Nucleus accumbens (tissue), 56 donors: ENCODE measurements around the gene SGCB.

Experiments
- DNase-seq, 56 donors: peaks; one replicate each; lab custom pipeline; 2025; lab: John Stamatoyannopoulos, UW

Gene SGCB

DNA sequence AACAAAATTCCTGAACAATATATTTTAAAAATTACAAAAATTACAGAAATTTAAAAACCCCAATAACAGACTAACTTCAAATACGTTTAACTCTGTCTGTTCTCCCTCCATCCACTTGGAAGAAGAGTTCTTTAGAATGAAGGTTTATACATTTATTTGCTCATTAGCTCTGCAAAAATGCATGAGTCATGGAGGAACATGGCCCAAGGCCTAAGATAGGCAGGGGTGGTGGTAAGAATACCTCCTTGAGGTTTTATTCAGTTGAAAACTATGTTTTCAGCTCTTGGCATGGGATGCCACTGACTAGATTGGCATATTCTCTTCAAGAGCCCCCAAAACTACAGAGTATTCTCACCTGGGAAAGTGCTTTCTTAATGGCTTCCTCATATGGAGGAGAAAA is 9.1 kb downstream of the SGCB start:
- DNase-seq: no peak

DNA sequence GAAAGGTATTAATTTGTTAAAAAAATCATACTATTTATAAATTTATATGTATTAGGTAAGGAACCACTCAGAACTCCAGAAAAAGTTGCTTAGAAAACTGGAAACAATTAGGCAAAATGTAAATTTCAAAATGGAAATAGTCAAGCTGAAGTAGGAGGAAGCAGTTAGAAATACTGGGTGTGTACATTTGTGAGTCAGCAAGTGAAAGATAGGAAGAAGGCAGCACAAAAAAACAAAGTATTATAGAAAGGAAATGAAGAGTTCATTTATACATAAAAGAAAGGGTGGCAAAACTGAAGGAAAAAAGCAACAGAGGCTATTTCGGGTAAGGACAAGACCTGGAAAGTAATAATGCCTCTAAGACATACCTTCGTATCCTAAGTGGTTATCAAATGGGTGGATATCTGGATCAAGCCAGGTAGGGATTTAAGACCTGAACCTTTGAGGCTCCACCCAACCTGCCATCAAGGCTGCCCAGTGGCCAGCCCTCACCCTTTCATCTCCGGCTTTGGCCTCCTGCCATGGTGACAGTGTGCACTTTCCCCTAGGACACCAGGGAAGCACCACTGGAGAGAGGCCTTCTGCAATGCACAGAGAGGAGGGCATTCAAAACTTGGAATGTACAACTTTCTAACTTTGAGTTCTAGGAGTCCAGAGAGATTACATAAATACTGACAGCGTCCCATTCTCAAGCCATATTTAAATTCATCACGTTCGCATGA is 18.0 kb downstream of the SGCB start, which contains the start of gene LRRC66:
Gene LRRC66 (minus strand): TSS at position 428 of the 722 bp plus-strand sequence. CDS start 2,750 bp downstream, outside the sequence.
- DNase-seq: no peak

DNA sequence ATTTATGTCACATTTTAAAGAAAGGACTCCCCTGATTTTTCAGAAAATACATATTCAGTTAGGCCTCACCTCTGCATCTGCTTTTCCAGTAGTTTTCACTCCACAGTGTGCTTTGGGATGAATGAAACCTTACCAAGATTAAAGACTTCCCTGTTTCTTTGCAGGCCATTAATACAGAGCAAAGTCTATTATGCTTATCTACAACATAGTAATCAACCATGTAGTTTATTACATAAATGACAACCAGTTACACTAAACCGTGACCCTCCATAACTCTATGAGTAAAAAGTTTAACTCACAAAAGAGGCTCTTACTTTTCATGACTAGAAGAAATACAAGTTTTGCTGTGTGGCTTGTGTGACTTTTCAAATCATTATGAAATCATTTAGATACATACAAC is 20.3 kb downstream of the SGCB start:
- DNase-seq: no peak

DNA sequence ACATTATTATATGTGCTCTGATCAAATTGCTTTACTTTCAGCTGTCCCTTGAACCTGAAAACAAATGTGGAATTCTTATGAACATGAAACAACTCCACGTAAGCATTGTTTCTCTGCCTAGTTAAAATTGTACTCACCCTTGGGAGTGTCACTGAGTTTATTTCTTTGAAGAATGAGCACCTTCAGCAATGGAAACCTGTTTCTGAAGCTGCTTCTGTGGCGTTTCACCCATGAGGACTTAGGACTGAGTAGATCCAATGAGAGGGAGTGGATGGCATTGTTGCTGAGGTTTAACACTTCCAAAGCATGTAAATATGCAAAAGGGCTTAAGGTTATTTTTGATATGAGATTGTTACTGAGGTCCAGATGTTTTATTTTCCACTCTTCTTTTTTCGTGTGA is 21.1 kb downstream of the SGCB start:
- no peak for DNase-seq

- DNase-seq: no peak
Observed at GRCh38 chr4:52015366-52015765, 22.7 kb downstream of the SGCB start.

DNA sequence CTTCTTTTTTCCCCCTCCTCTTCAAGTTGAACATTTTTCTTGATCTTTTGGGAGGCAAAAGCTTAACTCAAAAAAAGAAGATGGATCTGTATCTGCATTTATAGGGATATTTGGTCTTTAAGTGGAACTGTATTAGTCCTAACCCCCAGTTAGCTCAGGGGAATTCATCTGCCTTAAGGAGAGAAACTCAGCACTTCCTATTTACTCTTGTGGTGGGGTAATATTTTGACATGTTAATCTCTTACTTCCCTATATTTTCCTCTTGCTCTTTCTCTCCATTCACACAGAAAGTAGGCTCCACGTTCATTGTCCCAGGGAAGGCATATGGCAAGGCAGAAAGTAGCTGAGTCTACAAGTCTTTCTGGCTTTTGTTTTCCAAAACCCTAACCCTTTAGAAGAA is 23.2 kb downstream of the SGCB start:
- no peak for DNase-seq

GRCh38 chr4:52012651-52013050 is 25.4 kb downstream of the SGCB start:
- DNase-seq: no peak

- DNase-seq: no peak
Observed at GRCh38 chr4:52010986-52011385, 27.1 kb downstream of the SGCB start.

DNA sequence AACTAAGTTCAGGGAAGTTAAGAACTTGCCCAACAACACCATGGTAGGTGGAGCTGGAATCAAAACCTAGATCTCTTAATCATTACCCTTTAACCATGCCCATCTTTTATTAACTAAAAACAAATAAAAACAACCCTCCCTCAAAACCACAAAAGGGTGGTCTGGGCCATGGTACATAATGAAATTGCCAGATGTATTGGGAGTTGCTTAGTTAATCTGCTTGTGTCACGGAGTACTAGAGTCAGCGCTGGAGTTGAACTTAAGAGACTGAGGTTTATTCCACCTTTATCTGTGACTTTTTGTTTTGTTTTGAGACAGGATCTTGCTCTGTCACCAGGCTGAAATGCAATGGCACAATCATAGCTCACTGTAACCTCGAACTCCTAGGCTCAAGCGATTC is 31.2 kb downstream of the SGCB start:
- no peak for DNase-seq

DNA sequence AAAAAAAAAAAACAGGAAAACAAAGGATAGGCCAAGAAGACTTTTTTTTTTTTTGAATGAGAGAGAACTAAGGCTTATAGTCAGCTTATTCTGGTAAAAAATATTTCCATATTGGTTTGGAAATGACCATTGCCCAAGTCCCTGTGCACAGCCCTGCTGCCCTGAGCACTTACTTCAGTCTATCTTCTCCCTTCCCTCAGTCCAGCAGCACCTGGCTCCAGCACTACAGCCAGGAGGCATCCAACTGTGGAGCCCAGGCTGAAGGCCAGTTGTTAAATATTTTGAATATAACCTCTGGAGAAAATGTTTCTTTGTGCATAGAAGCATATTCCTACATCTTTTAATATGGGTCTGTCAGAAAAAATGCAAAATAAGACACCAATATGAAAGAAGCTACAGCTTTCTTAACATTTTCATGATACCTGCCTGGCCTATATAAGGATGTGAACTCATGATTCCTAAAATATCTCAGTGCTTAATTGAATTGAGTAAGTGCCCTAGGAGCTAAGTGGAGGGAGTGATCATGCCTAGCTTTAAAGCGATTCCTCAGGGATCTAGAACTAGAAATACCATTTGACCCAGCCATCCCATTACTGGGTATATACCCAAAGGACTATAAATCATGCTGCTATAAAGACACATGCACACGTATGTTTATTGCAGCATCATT is 32.4 kb downstream of the SGCB start:
- DNase-seq: no peak

- no peak for DNase-seq
Observed at GRCh38 chr4:52004414-52004813, 33.7 kb downstream of the SGCB start.

GRCh38 chr4:52001616-52002015 is 36.5 kb downstream of the SGCB start:
- no peak for DNase-seq

- no peak for DNase-seq
Observed at GRCh38 chr4:51999250-51999649, 38.8 kb downstream of the SGCB start.

DNA sequence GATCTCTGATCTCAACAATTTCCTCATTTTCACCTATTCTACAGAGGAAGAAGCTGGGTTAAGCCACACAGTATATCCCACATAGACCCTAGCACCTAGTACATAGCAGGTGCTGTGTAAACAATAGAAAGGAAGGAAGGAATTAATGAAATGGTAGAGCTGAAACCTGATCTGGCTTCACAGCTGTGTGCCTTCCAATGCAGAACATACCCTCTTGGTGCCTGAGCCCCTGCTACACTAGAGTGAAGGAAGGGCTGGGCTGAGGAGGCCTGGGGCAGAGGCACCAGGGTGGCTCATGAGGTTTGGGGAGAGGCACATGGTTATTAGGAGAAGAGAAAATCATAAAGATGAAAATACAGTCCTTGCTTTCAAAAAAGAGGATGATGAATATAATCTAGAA is 39.3 kb downstream of the SGCB start:
- no peak for DNase-seq

- no peak for DNase-seq
Observed at GRCh38 chr4:51997647-51998046, 40.5 kb downstream of the SGCB start.

DNA sequence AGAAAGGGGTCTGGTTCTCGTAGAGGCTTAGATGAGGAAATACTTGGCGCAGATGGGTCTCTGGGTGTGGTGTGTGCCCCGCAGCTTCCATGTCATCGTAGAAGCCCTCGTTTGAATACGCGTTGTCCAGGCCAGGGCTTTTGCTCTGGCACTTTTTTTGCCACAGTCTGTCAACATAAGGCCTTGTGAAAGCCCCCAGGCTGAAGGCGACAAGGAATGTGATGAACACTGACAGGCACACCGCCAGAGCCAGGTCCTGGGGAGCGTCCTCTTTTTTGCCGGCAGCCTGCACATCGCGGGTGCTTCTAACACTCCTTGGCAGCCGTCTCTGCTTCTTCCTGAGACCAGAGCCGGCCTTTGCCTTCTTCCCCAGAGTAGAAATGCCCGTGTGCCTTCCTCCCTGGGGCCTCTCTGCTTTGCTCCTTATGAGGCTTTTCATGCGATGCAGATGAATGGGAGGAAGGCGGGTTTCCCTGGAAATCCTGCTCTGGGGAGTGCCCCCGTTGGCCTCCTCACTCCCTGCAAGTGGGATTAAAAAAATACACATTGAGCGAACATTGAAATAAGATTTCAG is 42.4 kb downstream of the SGCB start:
- DNase-seq: no peak
